HUES6 (cell line): Measurements from ENCODE around the gene CDC123.

ENCODE experiments used
- H3K27ac ChIP-seq: 2 replicates; pipeline ENCODE4 v1.7.0; 2013; ENCODE audit warnings: low read depth, mild to moderate bottlenecking, low read length, inconsistent platforms
- H3K27me3 ChIP-seq: 2 replicates; pipeline ENCODE4 v1.6.1; 2013; ENCODE audit warnings: low read length; ENCODE audit not compliant: control insufficient read depth, insufficient read depth
- H3K36me3 ChIP-seq: 2 replicates; pipeline ENCODE4 v1.6.1; 2013; ENCODE audit warnings: low read length; ENCODE audit not compliant: control insufficient read depth, insufficient read depth
- H3K4me1 ChIP-seq: 2 replicates; pipeline ENCODE4 v1.6.1; 2013; ENCODE audit warnings: low read length; ENCODE audit not compliant: control insufficient read depth, insufficient read depth
- H3K4me3 ChIP-seq: 2 replicates; pipeline ENCODE4 v1.5.1; 2013; ENCODE audit warnings: low read depth, low read length
- H3K9ac ChIP-seq: one replicate; pipeline ENCODE4 v1.6.1; 2013; ENCODE audit warnings: mild to moderate bottlenecking, low read length
- H3K9me3 ChIP-seq: 2 replicates; pipeline ENCODE4 v1.6.1; 2013; ENCODE audit warnings: low read depth, low read length; ENCODE audit not compliant: control insufficient read depth, insufficient read depth

The CDC123 gene

GRCh38 chr10:12195603-12196506 is at the start of gene CDC123, which contains the start of gene NUDT5:
CDC123 (plus strand) TSS chr10:12196188; CDS start chr10:12196246, 58 bp downstream.
NUDT5 (minus strand) TSS chr10:12195891; CDS start chr10:12186291, 9,600 bp downstream.
- H3K36me3 ChIP-seq: peaks cover 28% of the 10 kb centered on the region
- H3K4me1 ChIP-seq: no peaks in the 10 kb centered on the region
- H3K4me3 ChIP-seq: peak within 1 kb of the TSS; percentile 88
- no peaks in the 10 kb centered on the region for H3K27me3 ChIP-seq
- no peaks in the 10 kb centered on the region for H3K9me3 ChIP-seq
- H3K27ac ChIP-seq: peak within 1 kb of the TSS; percentile 89
- peak within 1 kb of the TSS; percentile 94 for H3K9ac ChIP-seq

- H3K9ac ChIP-seq: no peak overlapping the region
- no peaks in the 10 kb centered on the region for H3K9me3 ChIP-seq
- H3K4me1 ChIP-seq: no peaks in the 10 kb centered on the region
- H3K27ac ChIP-seq: no peak overlapping the region
- peaks cover 10% of the 10 kb centered on the region for H3K36me3 ChIP-seq
- no peak overlapping the region for H3K4me3 ChIP-seq
- H3K27me3 ChIP-seq: no peaks in the 10 kb centered on the region
Observed at GRCh38 chr10:12150163-12150562, 45.8 kb upstream of the CDC123 start.

GRCh38 chr10:12154516-12154915 is 41.5 kb upstream of the CDC123 start:
- Histone ChIP-seq H3K4me3 (no peak overlapping the region), H3K36me3 (peaks cover 36% of the 10 kb centered on the region), H3K9ac (no peak overlapping the region), H3K27ac (no peak overlapping the region), H3K4me1 (no peaks in the 10 kb centered on the region), H3K27me3 (no peaks in the 10 kb centered on the region), H3K9me3 (no peaks in the 10 kb centered on the region)

- H3K36me3 ChIP-seq: peaks cover 42% of the 10 kb centered on the region
- no peaks in the 10 kb centered on the region for H3K9me3 ChIP-seq
- H3K4me3 ChIP-seq: no peak overlapping the region
- no peaks in the 10 kb centered on the region for H3K4me1 ChIP-seq
- no peaks in the 10 kb centered on the region for H3K27me3 ChIP-seq
- no peak overlapping the region for H3K9ac ChIP-seq
- H3K27ac ChIP-seq: no peak overlapping the region
Observed at GRCh38 chr10:12156367-12157123, 39.4 kb upstream of the CDC123 start.

DNA sequence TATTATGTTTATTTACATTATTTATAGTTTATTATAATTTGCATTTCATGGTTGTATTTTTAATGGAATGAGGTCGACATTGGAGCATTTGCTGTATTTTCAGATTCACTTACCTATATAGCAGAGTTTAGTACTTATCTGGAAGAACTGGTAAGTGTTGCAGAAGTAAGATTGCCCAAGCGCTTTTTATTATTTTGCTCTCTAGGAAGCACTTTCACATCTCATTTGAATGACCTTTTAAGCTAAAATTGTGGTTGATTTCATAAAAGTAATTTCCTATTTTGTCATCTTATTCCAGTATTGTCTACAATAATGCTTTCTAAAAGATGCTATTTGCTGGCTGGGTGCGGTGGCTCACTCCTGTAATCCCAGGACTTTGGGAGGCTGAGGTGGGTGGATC is 37.9 kb upstream of the CDC123 start:
- H3K36me3 ChIP-seq: peaks cover 56% of the 10 kb centered on the region

GRCh38 chr10:12160664-12161063 is 35.3 kb upstream of the CDC123 start:
- no peak overlapping the region for H3K4me3 ChIP-seq
- peaks cover 70% of the 10 kb centered on the region for H3K36me3 ChIP-seq
- H3K27ac ChIP-seq: no peak overlapping the region
- no peaks in the 10 kb centered on the region for H3K4me1 ChIP-seq
- H3K9me3 ChIP-seq: no peaks in the 10 kb centered on the region
- H3K9ac ChIP-seq: no peak overlapping the region
- no peaks in the 10 kb centered on the region for H3K27me3 ChIP-seq

More for the DNA sequence above, 37.9 kb upstream of the CDC123 start:
- Histone ChIP-seq H3K9ac (no peak overlapping the region), H3K9me3 (no peaks in the 10 kb centered on the region), H3K4me3 (no peak overlapping the region), H3K27ac (no peak overlapping the region), H3K4me1 (no peaks in the 10 kb centered on the region), H3K27me3 (no peaks in the 10 kb centered on the region)

DNA sequence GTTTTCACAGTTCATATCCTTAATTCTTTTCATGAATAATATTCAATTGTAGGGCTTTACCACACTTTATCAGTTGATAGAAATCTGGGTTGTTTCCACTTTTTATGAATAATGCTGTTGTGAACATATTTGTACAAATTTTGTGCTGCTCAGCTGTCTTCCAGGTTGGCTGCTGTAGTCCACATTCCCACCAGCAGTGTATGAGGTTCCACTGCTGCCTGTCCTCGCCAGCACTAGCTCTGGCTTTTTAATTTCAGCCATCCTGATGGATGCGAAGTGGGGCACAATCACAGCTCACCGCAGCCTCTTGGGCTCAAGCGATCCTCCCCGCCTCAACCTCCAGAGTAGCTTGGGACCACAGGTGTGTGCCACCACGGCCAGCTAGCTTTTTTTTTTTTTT is 33.1 kb upstream of the CDC123 start:
- H3K4me3 ChIP-seq: no peak overlapping the region
- H3K4me1 ChIP-seq: no peaks in the 10 kb centered on the region
- peaks cover 76% of the 10 kb centered on the region for H3K36me3 ChIP-seq
- no peaks in the 10 kb centered on the region for H3K27me3 ChIP-seq
- no peak overlapping the region for H3K9ac ChIP-seq
- H3K27ac ChIP-seq: no peak overlapping the region
- no peaks in the 10 kb centered on the region for H3K9me3 ChIP-seq

- H3K4me1 ChIP-seq: no peaks in the 10 kb centered on the region
- H3K4me3 ChIP-seq: no peak overlapping the region
- no peaks in the 10 kb centered on the region for H3K27me3 ChIP-seq
- H3K9me3 ChIP-seq: no peaks in the 10 kb centered on the region
- H3K9ac ChIP-seq: no peak overlapping the region
- no peak overlapping the region for H3K27ac ChIP-seq
- H3K36me3 ChIP-seq: peaks cover 71% of the 10 kb centered on the region
Observed at GRCh38 chr10:12164085-12164484, 31.9 kb upstream of the CDC123 start.

GRCh38 chr10:12165036-12165435 is 31.0 kb upstream of the CDC123 start:
- H3K27ac ChIP-seq: no peak overlapping the region
- H3K36me3 ChIP-seq: peaks cover 73% of the 10 kb centered on the region
- no peak overlapping the region for H3K4me3 ChIP-seq
- H3K9me3 ChIP-seq: no peaks in the 10 kb centered on the region
- H3K9ac ChIP-seq: no peak overlapping the region
- H3K27me3 ChIP-seq: no peaks in the 10 kb centered on the region
- no peaks in the 10 kb centered on the region for H3K4me1 ChIP-seq

- H3K27ac ChIP-seq: no peak overlapping the region
- no peak overlapping the region for H3K9ac ChIP-seq
- H3K9me3 ChIP-seq: no peaks in the 10 kb centered on the region
- no peaks in the 10 kb centered on the region for H3K4me1 ChIP-seq
- H3K36me3 ChIP-seq: peaks cover 77% of the 10 kb centered on the region
- no peak overlapping the region for H3K4me3 ChIP-seq
- no peaks in the 10 kb centered on the region for H3K27me3 ChIP-seq
Observed at GRCh38 chr10:12165999-12166775, 29.8 kb upstream of the CDC123 start.
